H1 (cell line): ENCODE data around the gene SLC34A1. TPM values are rescaled to one million over a fixed set of nuclear protein-coding genes. Genes with fewer than 3 reads are reported as not detected.

Source experiments
- CTCF ChIA-PET: fragments of 300-600 bp; sonication (Branson Sonifier 250); formaldehyde crosslinking; loops from one replicate; lab custom pipeline; 2021; ENCODE audit not compliant: partially characterized antibody; lab: Charles Lee
- POLR2A ChIA-PET: fragments of 300-600 bp; sonication (Branson Sonifier 250); formaldehyde crosslinking; loops from one replicate; lab custom pipeline; 2021; ENCODE audit warnings: inconsistent platforms; ENCODE audit not compliant: partially characterized antibody; lab: Charles Lee
- DNase-seq, 2 experiments: peaks; one replicate each; pipeline versions ENCODE4 v3.0.0 to v3.0.0-alpha.2; 2010 to 2022; ENCODE audit warnings: low spot score in 2 of 2, low read depth in 1 of 2, mixed read lengths in 1 of 2
- FAIRE-seq: peaks from 2 replicates; lab custom pipeline; 2011; peaks lifted over from hg19 to GRCh38; lab: Jason Lieb, UNC
- H2AFZ ChIP-seq: 2 replicates; pipeline ENCODE4 v1.8.1; 2012; ENCODE audit warnings: low read length, inconsistent platforms
- H2AK5ac ChIP-seq: 2 replicates; pipeline ENCODE4 v1.6.1; 2013; ENCODE audit warnings: low read depth, low read length
- H2BK120ac ChIP-seq: replicated peaks from 2 replicates; pipeline ENCODE3; 2013; ENCODE audit warnings: low read depth, low read length, inconsistent platforms
- H2BK12ac ChIP-seq: 2 replicates; pipeline ENCODE4 v1.6.1; 2013; ENCODE audit warnings: low read depth, low read length
- H2BK15ac ChIP-seq: 2 replicates; pipeline ENCODE4 v1.6.1; 2013; ENCODE audit warnings: low read length
- H2BK20ac ChIP-seq: 2 replicates; pipeline ENCODE4 v1.6.1; 2013; ENCODE audit warnings: low read length
- H2BK5ac ChIP-seq: 2 replicates; pipeline ENCODE4 v1.6.1; 2013; ENCODE audit warnings: low read depth, low read length
- H3K14ac ChIP-seq: 2 replicates; pipeline ENCODE4 v1.6.1; 2013; ENCODE audit warnings: inconsistent platforms; ENCODE audit not compliant: insufficient read length
- H3K18ac ChIP-seq: 2 replicates; pipeline ENCODE4 v1.6.1; 2013; ENCODE audit warnings: low read length; ENCODE audit errors: extremely low read depth
- H3K23ac ChIP-seq: 2 replicates; pipeline ENCODE4 v1.6.1; 2013; ENCODE audit warnings: inconsistent platforms; ENCODE audit not compliant: insufficient read length
- H3K23me2 ChIP-seq: 2 replicates; pipeline ENCODE4 v1.6.1; 2013; ENCODE audit warnings: low read depth, low read length
- H3K27ac ChIP-seq: 2 replicates; pipeline ENCODE4 v1.6.1; 2011; ENCODE audit warnings: low read depth, low read length, inconsistent platforms
- H3K27me3 ChIP-seq, 4 experiments: replicated peaks in 1 of 4; 1 replicate in 1 of 4; 2 replicates in 3 of 4; pipeline versions ENCODE4 v1.6.1 to v1.8.1; 2011 to 2013; ENCODE audit warnings: low read length in 3 of 4, mild to moderate bottlenecking in 3 of 4, inconsistent platforms in 2 of 4, mixed read lengths in 2 of 4, moderate library complexity in 1 of 4; ENCODE audit not compliant: control insufficient read depth in 3 of 4, insufficient read depth in 3 of 4; ENCODE audit errors: extremely low read depth in 1 of 4
- H3K36me3 ChIP-seq, 4 experiments: 2 replicates each; pipeline versions ENCODE4 v1.6.1 to v1.8.1; 2011 to 2013; ENCODE audit warnings: mild to moderate bottlenecking in 4 of 4, low read length in 3 of 4, moderate library complexity in 2 of 4, control low read depth in 1 of 4, inconsistent platforms in 1 of 4; ENCODE audit not compliant: insufficient read depth in 4 of 4, control insufficient read depth in 2 of 4
- H3K4ac ChIP-seq: replicated peaks from 2 replicates; pipeline ENCODE3; 2013; ENCODE audit warnings: low read length, low read depth, mixed read lengths, inconsistent platforms; ENCODE audit not compliant: insufficient read length
- H3K4me1 ChIP-seq, 4 experiments: replicated peaks in 1 of 4; 1 replicate in 1 of 4; 2 replicates in 3 of 4; pipeline versions ENCODE4 v1.6.1 to v1.8.1; 2011 to 2013; ENCODE audit warnings: low read length in 3 of 4, inconsistent platforms in 2 of 4, mixed read lengths in 1 of 4; ENCODE audit not compliant: insufficient read depth in 4 of 4, control insufficient read depth in 3 of 4
- H3K4me2 ChIP-seq, 2 experiments: 2 replicates each; pipeline versions ENCODE4 v1.6.1 to v1.8.1; 2011 to 2013; ENCODE audit warnings: low read depth in 2 of 2, low read length in 2 of 2, control low read depth in 1 of 2, inconsistent platforms in 1 of 2, mild to moderate bottlenecking in 1 of 2; ENCODE audit not compliant: insufficient read depth in 1 of 2
- H3K4me3 ChIP-seq, 4 experiments: fragments of 200-600, 300-600 bp in 1 of 4; sonication (generic), shearing (Covaris generic), sonication (Bioruptor Twin) in 1 of 4; 2 replicates each; pipeline versions ENCODE4 v1.5.1 to v1.8.1; 2011 to 2016; ENCODE audit warnings: low read length in 4 of 4, low read depth in 3 of 4, control low read depth in 2 of 4, inconsistent platforms in 2 of 4, mild to moderate bottlenecking in 2 of 4, mixed read lengths in 1 of 4, moderate library complexity in 1 of 4; ENCODE audit not compliant: insufficient read depth in 2 of 4; ENCODE audit errors: extremely low read depth in 1 of 4
- H3K56ac ChIP-seq: replicated peaks from 2 replicates; pipeline ENCODE3; 2013; ENCODE audit warnings: low read depth, mild to moderate bottlenecking, mixed read lengths, low read length, inconsistent platforms; ENCODE audit not compliant: insufficient read length
- H3K79me1 ChIP-seq: 2 replicates; pipeline ENCODE4 v1.6.1; 2013; ENCODE audit warnings: low read depth, low read length, control low read depth
- H3K79me2 ChIP-seq, 2 experiments: 2 replicates each; pipeline versions ENCODE4 v1.6.1 to v1.8.1; 2012 to 2013; ENCODE audit warnings: low read length in 2 of 2, mild to moderate bottlenecking in 2 of 2, inconsistent platforms in 1 of 2; ENCODE audit not compliant: insufficient read depth in 2 of 2, control insufficient read depth in 1 of 2
- H3K9ac ChIP-seq, 4 experiments: replicated peaks in 1 of 4; 1 replicate in 1 of 4; 2 replicates in 3 of 4; pipeline versions ENCODE4 v1.6.1 to v1.8.1; 2011 to 2013; ENCODE audit warnings: low read depth in 3 of 4, low read length in 3 of 4, control low read depth in 2 of 4, mild to moderate bottlenecking in 2 of 4, moderate library complexity in 2 of 4, inconsistent platforms in 1 of 4; ENCODE audit errors: extremely low read depth in 1 of 4
- H3K9me3 ChIP-seq, 2 experiments: 2 replicates each; pipeline versions ENCODE4 v1.6.1 to v1.8.1; 2012 to 2013; ENCODE audit warnings: mild to moderate bottlenecking in 2 of 2, moderate library complexity in 2 of 2, control low read depth in 1 of 2, inconsistent platforms in 1 of 2, low read depth in 1 of 2, low read length in 1 of 2, mixed read lengths in 1 of 2; ENCODE audit not compliant: insufficient read depth in 2 of 2
- H4K20me1 ChIP-seq, 2 experiments: replicated peaks in 1 of 2; 2 replicates each; pipeline versions ENCODE3 to v1.8.1; 2011 to 2013; ENCODE audit warnings: inconsistent platforms in 2 of 2, low read length in 2 of 2, mild to moderate bottlenecking in 1 of 2; ENCODE audit not compliant: insufficient read depth in 2 of 2, control insufficient read depth in 1 of 2
- H4K5ac ChIP-seq: 2 replicates; pipeline ENCODE4 v1.6.1; 2013; ENCODE audit warnings: low read length, low read depth, mixed read lengths, inconsistent platforms; ENCODE audit not compliant: insufficient read length
- H4K8ac ChIP-seq: 2 replicates; pipeline ENCODE4 v1.8.0; 2013; ENCODE audit warnings: mild to moderate bottlenecking, moderate library complexity, low read length, inconsistent platforms; ENCODE audit not compliant: insufficient read depth; ENCODE audit errors: extremely low read depth
- H4K91ac ChIP-seq: replicated peaks from 2 replicates; pipeline ENCODE3; 2013; ENCODE audit warnings: low read length, mixed read lengths, inconsistent platforms; ENCODE audit not compliant: insufficient read length
- ATF2 ChIP-seq: IDR thresholded peaks from 2 replicates; pipeline ENCODE4 v1.6.1; 2012; ENCODE audit warnings: low read length, inconsistent platforms
- BACH1 ChIP-seq: IDR thresholded peaks from 2 replicates; pipeline ENCODE4 v1.6.1; 2012; ENCODE audit warnings: low read length, improper control_type of control experiment
- CTBP2 ChIP-seq: IDR thresholded peaks from 2 replicates; pipeline ENCODE4 v1.7.0; 2011; ENCODE audit warnings: borderline replicate concordance, mild to moderate bottlenecking, moderate library complexity, mixed read lengths, low read length; ENCODE audit not compliant: insufficient read depth, insufficient read length
- EZH2 ChIP-seq: fragments of 200-600 bp; sonication (generic); IDR thresholded peaks from 2 replicates; pipeline ENCODE4 v1.7.1; 2012; ENCODE audit warnings: low read depth, mild to moderate bottlenecking, moderate library complexity, low read length, inconsistent platforms; ENCODE audit not compliant: severe bottlenecking
- KDM4A ChIP-seq: IDR thresholded peaks from one replicate; pipeline ENCODE4 v1.7.1; 2012; ENCODE audit warnings: low read depth, mild to moderate bottlenecking, moderate library complexity, low read length, inconsistent platforms; ENCODE audit not compliant: severe bottlenecking
- SIRT6 ChIP-seq: IDR thresholded peaks from one replicate; pipeline ENCODE4 v1.7.1; 2012; ENCODE audit warnings: low read length, inconsistent platforms
- SP2 ChIP-seq: IDR thresholded peaks from 2 replicates; pipeline ENCODE4 v1.6.1; 2012; ENCODE audit warnings: mild to moderate bottlenecking, low read length, inconsistent platforms
- SP4 ChIP-seq: IDR thresholded peaks from 2 replicates; pipeline ENCODE4 v1.6.1; 2012; ENCODE audit warnings: low read length, inconsistent platforms
- WGBS, 2 experiments: shearing (Covaris generic) in 1 of 2; methylation state at CpG; one replicate each; pipeline versions ENCODE4 v1.1.6 to v1.1.7; 2013 to 2015; ENCODE audit warnings: low lambda C conversion rate in 2 of 2, mixed read lengths in 2 of 2, inconsistent platforms in 1 of 2, low coverage in 1 of 2, missing lambda C conversion rate in 1 of 2; ENCODE audit not compliant: insufficient replicate concordance in 2 of 2, insufficient coverage in 1 of 2, insufficient read length in 1 of 2; ENCODE audit errors: extremely low coverage in 1 of 2, missing lambda C conversion rate in 1 of 2; 5-methylcytosine and 5-hydroxymethylcytosine counted together
- polyA plus RNA-seq, 7 experiments: library from polyadenylated mRNA; depleted of rRNA in 3 of 7; stranded (reverse) in 5 of 7; unstranded in 2 of 7; fragments of >200 nt in 5 of 7; fragments of 200-250 nt in 2 of 7; gene quantifications; 1 replicate in 5 of 7; 2 replicates in 1 of 7; 4 replicates in 1 of 7; pipeline versions ENCODE4 v1.2.1 to v1.2.3, GENCODE V29; 2011 to 2013; ENCODE audit warnings: missing spikeins in 2 of 7, mixed read lengths in 2 of 7
- total RNA-seq: library from RNA; stranded (reverse); fragmentation: NEBNext Ultra II Directional; extraction: Animal tissue kit (Norgen Biotek cat#: 25700); gene quantifications from 2 replicates; pipeline ENCODE4 v1.2.1, GENCODE V29; 2021
- TF ChIP-seq, protein P1 (sequence below): IDR thresholded peaks from 2 replicates; pipeline ENCODE4 v1.6.1; 2012; ENCODE audit warnings: inconsistent platforms

The SLC34A1 gene
- total and polyA plus RNA-seq, 2 of the 8 experiments (the other 6 are each of a cell fraction or from before 2014, with no cell fraction given) = not detected

DNA sequence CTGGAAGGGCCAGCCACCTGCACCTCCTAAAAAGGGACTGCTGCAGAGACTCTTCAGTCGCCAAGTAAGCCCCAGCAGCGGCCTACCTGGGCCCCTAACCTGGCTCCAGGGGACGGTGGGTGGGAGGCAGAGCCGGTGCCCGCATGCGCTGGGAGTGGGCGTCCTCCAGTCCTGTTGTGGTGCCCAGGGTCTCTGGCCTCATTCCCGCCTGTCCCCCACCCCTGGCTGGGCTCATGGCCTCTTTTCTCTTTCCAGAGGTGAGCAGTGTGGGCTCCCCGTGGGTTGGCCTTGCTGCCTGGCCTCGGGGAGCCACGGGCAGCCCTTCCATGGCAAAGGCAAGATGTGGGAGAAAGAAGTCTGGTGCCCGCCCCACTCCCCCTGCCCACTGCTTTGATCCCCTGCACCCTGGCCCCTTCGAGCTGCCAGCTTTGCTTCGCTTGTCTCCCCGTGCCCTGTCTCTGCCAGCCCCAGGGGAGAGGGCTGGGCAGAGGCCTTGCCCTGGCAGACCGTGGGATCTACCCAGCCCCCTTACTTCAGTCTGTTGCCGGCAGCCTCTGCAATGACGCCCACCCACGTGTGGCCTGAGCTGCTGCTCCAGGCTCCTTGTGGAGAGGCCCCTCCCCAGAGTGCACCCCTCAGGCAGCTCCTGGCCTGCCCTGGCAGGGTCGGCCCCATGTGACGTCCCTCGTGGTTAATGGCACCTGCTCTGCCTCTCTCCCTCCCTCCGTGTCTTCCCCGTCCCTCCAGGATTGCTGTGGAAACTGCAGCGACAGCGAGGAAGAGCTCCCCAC lies 57.0 kb downstream of the SLC34A1 start:
- Histone ChIP-seq H3K4me2 (no peak overlapping the region), H2AK5ac (no peak overlapping the region), H3K36me3 (peaks cover 2 to 12% (median 5%) of the 10 kb centered on the region in 4 experiments; a peak in 3 of 8 replicates), H3K4ac (no peak overlapping the region), H3K14ac (no peak overlapping the region), H4K20me1 (peaks cover 0 to 10% of the 10 kb centered on the region in 2 experiments), H3K27ac (no peak overlapping the region), H4K8ac (no peak overlapping the region), H3K4me3 (no peak overlapping the region), H2BK120ac (no peak overlapping the region), H2BK5ac (no peak overlapping the region), H3K23ac (no peak overlapping the region), H3K27me3 (peaks cover 0 to 11% (median 1%) of the 10 kb centered on the region in 4 experiments; a peak in 5 of 7 replicates), H2AFZ (no peak overlapping the region), H3K56ac (no peak overlapping the region), H4K91ac (no peak overlapping the region), H3K18ac (no peak overlapping the region; the same call in 1 of the 2 replicates), H3K9me3 (no peaks in the 10 kb centered on the region), H2BK15ac (no peak overlapping the region), H3K79me1 (no peaks in the 10 kb centered on the region; the same call in 1 of the 2 replicates), H3K4me1 (peaks cover 0 to 18% (median 9%) of the 10 kb centered on the region in 4 experiments; a peak in 6 of 7 replicates), H4K5ac (no peak overlapping the region), H3K9ac (no peak overlapping the region), H3K79me2 (no peaks in the 10 kb centered on the region), H2BK20ac (no peak overlapping the region), H2BK12ac (no peak overlapping the region), H3K23me2 (peaks cover 2% of the 10 kb centered on the region)
- ChIA-PET POLR2A (interaction anchor here (5.1 to 67.5 kb wide), 5 partner anchors 18 to 56 kb away, joined by 21 to 3349 read pairs (median 143); partner anchors contain the start of genes DBN1, DOK3, GRK6 and PDLIM7), CTCF (interaction anchor here (0.6 to 23.6 kb wide), 13 partner anchors 8 to 473 kb away, joined by 3 to 430 read pairs (median 5); partner anchors contain the start of genes F12, GRK6, PFN3 and SLC34A1)
- DNase-seq (no peak), FAIRE-seq (no peak)
- WGBS, 2 experiments = 91% methylated on average over 17 of the region's 26 CpGs; no CpG with 5 or more reads in 1 of the 2 experiments
- TF ChIP-seq EZH2 = no peak
- TF ChIP-seq BACH1 = no peak
- no peak for TF ChIP-seq SP4
- TF ChIP-seq KDM4A = no peak
- no peak for TF ChIP-seq SIRT6
- TF ChIP-seq CTBP2 = no peak
- TF ChIP-seq, protein P1, sequence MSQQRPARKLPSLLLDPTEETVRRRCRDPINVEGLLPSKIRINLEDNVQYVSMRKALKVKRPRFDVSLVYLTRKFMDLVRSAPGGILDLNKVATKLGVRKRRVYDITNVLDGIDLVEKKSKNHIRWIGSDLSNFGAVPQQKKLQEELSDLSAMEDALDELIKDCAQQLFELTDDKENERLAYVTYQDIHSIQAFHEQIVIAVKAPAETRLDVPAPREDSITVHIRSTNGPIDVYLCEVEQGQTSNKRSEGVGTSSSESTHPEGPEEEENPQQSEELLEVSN = no peak
- TF ChIP-seq ATF2 = no peak
- no peak for TF ChIP-seq SP2
